BE2C (cell line): Measurements from ENCODE around the gene CNPY1.

ENCODE experiments used
- DNase-seq: peaks from one replicate; pipeline ENCODE4 v3.0.0-alpha.2; 2020
- H3K27me3 ChIP-seq: fragments of 250-450 bp; sonication (Bioruptor Pico); 2 replicates; pipeline ENCODE4 v1.5.1; 2020; ENCODE audit warnings: mild to moderate bottlenecking
- H3K36me3 ChIP-seq: fragments of 250-450 bp; sonication (Bioruptor Pico); 2 replicates; pipeline ENCODE4 v1.5.1; 2020; ENCODE audit warnings: mild to moderate bottlenecking
- H3K4me1 ChIP-seq: fragments of 250-450 bp; sonication (Bioruptor Pico); 2 replicates; pipeline ENCODE4 v1.5.1; 2020
- H3K4me3 ChIP-seq: 2 replicates; pipeline ENCODE4 v1.5.1; 2011; ENCODE audit warnings: low read depth, low read length
- H3K9me3 ChIP-seq: fragments of 250-450 bp; sonication (Bioruptor Pico); 2 replicates; pipeline ENCODE4 v1.5.1; 2020
- CTCF ChIP-seq: IDR thresholded peaks from 2 replicates; pipeline ENCODE4 v1.5.1; 2012; ENCODE audit warnings: mild to moderate bottlenecking, low read depth, low read length

CNPY1 gene

GRCh38 chr7:155557778-155558177 is 11.4 kb upstream of the CNPY1 start:
- H3K9me3 ChIP-seq, result no peaks in the 10 kb centered on the region
- TF ChIP-seq CTCF, result no peak
- H3K27me3 ChIP-seq, result no peaks in the 10 kb centered on the region
- no peak for DNase-seq
- H3K4me3 ChIP-seq, result no peak overlapping the region
- H3K4me1 ChIP-seq, result no peaks in the 10 kb centered on the region
- H3K36me3 ChIP-seq, result no peaks in the 10 kb centered on the region

GRCh38 chr7:155556763-155557162 is 10.4 kb upstream of the CNPY1 start:
- Histone ChIP-seq H3K36me3 (no peaks in the 10 kb centered on the region), H3K9me3 (no peaks in the 10 kb centered on the region), H3K27me3 (no peaks in the 10 kb centered on the region), H3K4me1 (no peaks in the 10 kb centered on the region), H3K4me3 (no peak overlapping the region)
- no peak for DNase-seq
- TF ChIP-seq CTCF, result no peak

DNA sequence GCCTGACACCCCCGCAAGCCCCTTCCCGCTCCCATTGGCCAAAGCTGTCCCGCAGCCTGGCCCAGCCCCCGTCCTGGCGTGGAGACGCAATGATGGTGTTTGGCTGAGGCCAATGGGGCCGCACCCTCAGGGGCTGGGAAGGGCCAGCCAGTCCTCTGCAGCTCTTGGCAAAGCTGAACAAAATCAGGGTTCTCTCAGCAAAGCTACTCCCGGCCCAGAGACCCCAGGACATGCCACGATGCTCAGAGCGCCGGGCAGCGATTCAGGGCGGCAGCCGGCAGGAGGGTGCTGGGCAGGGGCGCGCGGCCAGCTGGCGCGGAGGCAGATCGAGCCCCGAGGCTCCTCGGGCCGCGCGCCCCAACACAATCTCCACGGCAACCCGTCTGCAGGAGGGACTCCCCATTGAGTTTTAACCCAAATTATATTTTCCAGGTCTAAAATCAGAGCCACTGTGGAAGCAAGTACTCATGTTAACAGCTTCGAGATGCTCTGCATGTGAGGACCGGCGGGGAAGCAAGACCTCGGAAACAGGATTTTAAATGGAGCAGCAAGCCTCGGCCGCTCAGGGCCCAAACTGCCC is 8.8 kb upstream of the CNPY1 start:
- Histone ChIP-seq H3K27me3 (no peaks in the 10 kb centered on the region), H3K9me3 (no peaks in the 10 kb centered on the region), H3K4me3 (no peak overlapping the region), H3K4me1 (no peaks in the 10 kb centered on the region), H3K36me3 (no peaks in the 10 kb centered on the region)
- no peak for DNase-seq
- no peak for TF ChIP-seq CTCF

GRCh38 chr7:155553871-155554270 is 7.5 kb upstream of the CNPY1 start:
- H3K4me1 ChIP-seq, result no peaks in the 10 kb centered on the region
- no peaks in the 10 kb centered on the region for H3K9me3 ChIP-seq
- no peaks in the 10 kb centered on the region for H3K36me3 ChIP-seq
- no peak for TF ChIP-seq CTCF
- DNase-seq, result no peak
- H3K27me3 ChIP-seq, result no peaks in the 10 kb centered on the region
- no peak overlapping the region for H3K4me3 ChIP-seq

DNA sequence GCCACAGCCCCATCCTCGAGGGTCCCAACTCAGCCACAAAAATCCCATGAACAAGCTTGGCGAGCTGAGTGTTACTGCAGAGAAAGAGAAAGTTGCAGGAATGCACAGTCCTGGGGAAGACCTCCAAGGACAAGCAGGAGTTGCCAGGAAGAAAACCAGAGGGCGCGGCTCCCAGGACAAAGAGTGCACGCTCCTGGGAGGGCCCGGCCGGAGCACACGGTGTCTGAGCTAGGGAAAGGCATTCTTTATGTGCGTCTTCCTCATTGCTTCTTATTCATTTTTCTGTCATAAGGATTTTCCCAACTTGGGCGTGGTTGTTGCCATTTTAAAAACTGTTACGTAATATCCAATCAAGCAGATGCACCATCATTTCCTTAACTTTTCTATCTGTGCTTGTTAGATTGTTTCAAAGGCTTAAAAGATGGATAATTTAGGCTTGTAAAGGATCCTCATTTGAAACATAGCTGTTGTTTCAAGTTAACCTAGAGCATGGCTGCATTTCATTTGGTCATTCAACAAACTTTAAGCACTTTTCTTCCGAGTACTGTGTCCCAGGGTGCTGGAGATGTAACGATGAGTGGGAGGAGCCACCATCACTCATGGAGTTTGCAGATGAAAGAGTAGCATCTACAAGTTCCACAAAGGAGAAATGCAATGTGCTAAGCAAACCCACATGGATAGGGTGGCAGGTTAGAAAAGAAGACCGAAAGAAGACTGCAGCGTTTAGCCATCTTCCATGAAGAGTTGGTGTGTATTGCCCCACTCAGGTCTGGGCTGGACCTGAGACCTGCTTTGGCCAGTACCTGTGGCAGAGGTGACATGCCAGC is 5.6 kb upstream of the CNPY1 start:
- no peaks in the 10 kb centered on the region for H3K27me3 ChIP-seq
- no peaks in the 10 kb centered on the region for H3K36me3 ChIP-seq
- no peak for TF ChIP-seq CTCF
- H3K9me3 ChIP-seq, result no peaks in the 10 kb centered on the region
- no peak overlapping the region for H3K4me3 ChIP-seq
- DNase-seq, result no peak
- H3K4me1 ChIP-seq, result no peaks in the 10 kb centered on the region

DNA sequence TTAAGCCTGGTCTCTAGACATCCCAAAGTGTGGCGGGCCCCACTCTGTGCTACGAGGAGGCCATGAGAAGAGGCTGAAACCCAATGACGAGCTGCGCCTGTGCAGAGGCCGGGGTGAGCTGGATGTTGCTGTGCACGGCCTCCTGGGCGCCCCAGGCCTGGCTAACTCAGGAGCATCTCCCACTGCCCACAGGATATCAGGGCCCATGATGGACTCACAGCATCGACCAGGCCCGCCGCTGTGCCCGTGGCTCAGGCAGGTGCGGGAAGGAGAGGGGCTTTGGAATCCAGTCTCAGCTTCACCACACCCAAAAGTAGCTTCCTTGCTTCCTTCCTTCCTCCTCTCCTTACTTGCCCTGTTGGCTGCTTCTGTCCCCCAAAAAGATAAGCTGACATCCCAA is 4.6 kb upstream of the CNPY1 start:
- TF ChIP-seq CTCF, result no peak
- H3K9me3 ChIP-seq, result no peaks in the 10 kb centered on the region
- no peak overlapping the region for H3K4me3 ChIP-seq
- H3K36me3 ChIP-seq, result no peaks in the 10 kb centered on the region
- H3K27me3 ChIP-seq, result no peaks in the 10 kb centered on the region
- no peaks in the 10 kb centered on the region for H3K4me1 ChIP-seq
- no peak for DNase-seq
